H4 (cell line): ENCODE measurements around the gene BMPR1A. TPM values are rescaled to one million over a fixed set of nuclear protein-coding genes. Genes with fewer than 3 reads are reported as not detected.
"Not testable (repeated sequence)": the region's sequence is repeated elsewhere in the genome, so short reads cannot be mapped to it uniquely, and the experiment has no call there.

ENCODE experiments used
- DNase-seq: peaks from one replicate; pipeline ENCODE4 v3.0.0-alpha.2; 2015; ENCODE audit warnings: low spot score
- total RNA-seq: library from RNA; depleted of rRNA; stranded (reverse); fragments of >200 nt; shearing (Covaris generic); gene quantifications from 2 replicates; pipeline ENCODE4 v1.2.3, GENCODE V29; 2014

The BMPR1A gene
- total RNA-seq, 1 experiment from 2014 or later: 29.3 TPM

- DNase-seq: not testable (repeated sequence)
Measured at GRCh38 chr10:86940076-86940475, 183.7 kb downstream of the BMPR1A start.

- no peak for DNase-seq
Measured at GRCh38 chr10:86940677-86941076, 184.3 kb downstream of the BMPR1A start.

GRCh38 chr10:86941426-86941825 is 185.0 kb downstream of the BMPR1A start:
- DNase-seq: no peak

DNA sequence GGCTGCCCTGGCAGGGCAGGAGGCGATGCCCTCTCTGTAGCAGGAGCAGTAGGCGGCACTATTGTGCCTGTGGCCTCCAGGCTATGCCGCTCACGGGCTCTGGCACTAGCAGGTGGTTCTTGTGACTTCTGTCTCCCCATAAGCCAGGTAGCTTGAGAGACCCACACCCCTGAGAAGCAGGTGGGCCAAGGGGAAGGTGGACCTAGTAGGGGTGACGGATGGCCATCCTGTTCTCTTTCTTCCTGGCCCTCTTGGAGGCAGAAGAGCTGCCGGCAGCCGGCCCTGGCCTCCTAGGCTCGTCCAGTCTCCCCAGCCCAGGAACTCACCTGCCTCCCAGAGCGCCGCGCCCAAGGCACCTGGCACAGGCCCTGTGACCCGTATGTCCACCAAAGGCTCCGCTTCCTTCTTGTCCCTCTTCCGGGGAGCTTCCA is 185.6 kb downstream of the BMPR1A start:
- DNase-seq: no peak

GRCh38 chr10:86942441-86943315 is 186.3 kb downstream of the BMPR1A start:
- DNase-seq: no peak

GRCh38 chr10:86943316-86944030 is 187.1 kb downstream of the BMPR1A start:
- no peak for DNase-seq

GRCh38 chr10:86944031-86944419 is 187.6 kb downstream of the BMPR1A start:
- no peak for DNase-seq

DNA sequence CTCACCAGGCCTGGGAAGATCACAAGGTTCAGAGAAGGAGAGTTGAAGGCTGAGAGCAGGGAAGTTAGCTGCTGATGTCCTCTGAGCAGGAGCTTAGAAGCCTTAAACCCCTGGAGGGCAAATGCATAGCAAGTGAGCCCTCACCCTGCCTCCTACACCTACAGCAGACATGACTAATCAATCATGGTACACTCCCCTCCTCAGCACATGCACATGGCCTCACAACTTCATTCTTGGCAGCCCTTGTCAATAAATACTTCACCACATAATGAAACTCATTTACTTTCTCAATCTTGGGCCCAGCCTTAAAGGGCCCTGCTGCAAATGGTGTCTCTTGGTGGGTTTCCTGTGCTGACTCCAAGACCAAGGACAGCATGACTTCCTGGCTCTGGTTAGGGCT is 188.1 kb downstream of the BMPR1A start:
- DNase-seq: no peak

GRCh38 chr10:86944907-86945306 is 188.5 kb downstream of the BMPR1A start:
- no peak for DNase-seq

- DNase-seq: peak; percentile 4
Measured at GRCh38 chr10:86945361-86946212, 189.2 kb downstream of the BMPR1A start.

GRCh38 chr10:86946213-86947155 is 190.1 kb downstream of the BMPR1A start:
- DNase-seq: peak; percentile 4

DNA sequence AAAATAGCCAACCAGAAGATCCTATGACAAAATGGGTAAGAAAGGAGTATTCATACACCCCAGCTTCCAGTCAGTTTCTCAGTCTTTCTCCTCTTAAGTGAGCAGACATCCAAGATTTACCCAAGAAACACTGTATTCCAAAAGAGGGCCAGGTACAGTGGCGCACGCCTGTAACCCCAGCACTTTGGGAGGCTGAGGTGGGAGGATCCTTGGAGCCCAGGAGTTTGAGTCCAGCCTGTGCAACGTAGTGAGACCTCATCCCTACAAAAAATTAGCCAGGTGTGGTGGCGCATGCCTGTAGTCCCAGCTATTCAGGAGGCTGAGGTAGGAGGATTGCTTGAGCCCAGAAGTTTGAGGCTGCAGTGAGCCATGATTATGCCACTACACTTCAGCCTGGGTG is 191.4 kb downstream of the BMPR1A start:
- not testable (repeated sequence) for DNase-seq

DNA sequence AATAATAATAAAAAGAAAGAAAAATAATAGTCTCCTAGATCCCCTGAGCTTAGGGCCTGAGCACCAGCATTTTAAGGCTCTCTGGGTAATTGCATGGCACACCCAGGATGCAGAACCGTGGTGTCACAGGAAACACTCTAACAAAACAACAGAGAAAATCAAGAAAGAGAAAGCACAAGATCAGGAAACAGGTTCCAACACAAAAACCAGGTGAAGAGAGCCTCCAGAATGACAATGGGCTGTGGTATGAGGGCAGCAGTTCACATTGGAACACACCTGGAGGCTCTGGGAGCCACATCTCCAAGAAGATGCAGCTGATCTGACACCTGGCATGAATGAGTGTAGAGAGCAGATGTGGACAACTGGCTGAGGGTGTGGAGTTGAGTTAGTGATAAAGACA is 193.9 kb downstream of the BMPR1A start:
- DNase-seq: no peak

DNA sequence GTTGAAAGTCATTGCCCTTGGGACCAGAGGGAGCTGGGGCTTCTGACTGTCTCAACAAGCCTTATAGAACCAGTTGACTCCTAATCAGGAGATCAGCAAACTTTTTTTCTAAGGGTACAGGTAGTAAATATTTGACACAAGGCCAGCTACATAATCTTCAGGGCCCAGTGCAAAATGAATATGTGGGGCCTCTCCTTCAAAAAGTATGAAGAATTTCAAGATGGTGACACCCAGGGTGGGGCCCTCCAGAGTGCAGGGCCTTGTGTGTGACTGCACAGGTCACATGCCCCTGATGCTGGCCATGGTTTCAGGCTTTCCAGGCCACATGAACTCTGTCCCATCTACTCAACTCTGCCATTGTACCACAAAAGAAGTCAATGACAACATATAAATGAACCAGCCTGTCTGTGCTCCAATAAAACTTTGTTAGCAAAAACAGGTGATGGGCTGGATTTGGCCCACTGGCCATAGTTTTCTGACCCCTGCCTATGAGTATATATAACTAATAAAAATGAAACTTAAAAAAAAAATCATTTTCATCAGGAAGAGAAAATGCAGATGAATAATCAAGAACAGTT is 194.9 kb downstream of the BMPR1A start:
- DNase-seq: no peak

GRCh38 chr10:86952106-86952505 is 195.7 kb downstream of the BMPR1A start:
- no peak for DNase-seq

GRCh38 chr10:86952697-86953096 is 196.3 kb downstream of the BMPR1A start:
- not testable (repeated sequence) for DNase-seq

DNA sequence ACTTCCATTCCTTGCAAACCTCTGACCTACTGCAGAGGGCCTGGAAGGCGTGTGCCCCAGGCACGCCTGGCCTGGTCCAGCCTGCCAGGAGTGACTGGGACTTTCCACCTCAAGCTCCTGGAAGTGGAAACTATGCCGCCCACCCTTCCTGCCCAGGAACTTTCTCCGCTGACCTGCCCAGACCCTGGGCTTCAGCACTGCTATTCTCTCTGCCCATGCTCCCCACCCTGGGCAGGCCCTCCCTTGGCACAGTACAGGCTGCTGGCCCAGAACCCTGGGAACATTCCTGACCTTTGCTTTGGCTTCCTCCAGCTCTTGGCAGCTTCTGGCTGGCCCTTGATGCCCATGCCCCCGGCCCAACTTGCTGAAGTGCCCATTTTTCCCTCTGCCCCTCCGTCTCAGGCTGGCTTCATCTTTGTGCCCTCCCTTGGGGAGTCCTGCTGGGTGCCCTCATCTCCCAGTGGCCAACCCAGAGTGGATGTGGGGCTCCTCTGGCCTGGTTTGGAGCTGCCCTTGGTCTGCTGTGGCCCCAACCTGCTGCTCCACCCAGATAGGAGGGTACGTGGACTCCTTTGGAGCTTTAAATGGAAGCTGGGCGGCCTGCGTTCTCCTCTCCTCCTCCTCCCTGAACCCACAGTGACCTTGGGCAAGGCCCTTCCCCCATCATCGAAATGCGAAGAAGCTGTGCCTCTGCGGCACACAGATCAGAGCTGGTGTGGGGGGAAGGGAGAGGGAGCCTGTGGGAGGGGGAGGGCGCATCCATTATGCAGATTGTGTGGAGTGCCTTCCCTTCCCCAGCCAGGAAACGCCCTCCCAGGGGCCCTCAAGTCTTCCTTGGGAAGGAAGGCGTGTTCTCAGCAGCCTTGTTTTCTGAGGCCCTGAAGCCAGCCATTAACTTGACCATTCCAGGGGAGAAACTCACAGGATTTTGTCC is 197.6 kb downstream of the BMPR1A start:
- no peak for DNase-seq

- DNase-seq: no peak
Measured at GRCh38 chr10:86954681-86955500, 198.5 kb downstream of the BMPR1A start.
